Endothelial cell of umbilical vein (primary cell): Measurements from ENCODE around the gene SELENON. TPM values are rescaled to one million over a fixed set of nuclear protein-coding genes. Genes with fewer than 3 reads are reported as not detected.

Experiments used
- BruUV-seq: library from RNA; stranded (reverse); fragments of 400-500 nt; replicated peaks from 2 replicates; lab custom pipeline; 2021; lab: Mats Ljungman, UMichigan
- CTCF ChIA-PET: fragments of 300-600, 350-600 bp; sonication (Branson Sonifier 250); formaldehyde crosslinking; loops from one replicate; lab custom pipeline; 2021; ENCODE audit warnings: antibody characterized with exemption, inconsistent platforms; lab: Charles Lee
- POLR2A ChIA-PET: fragments of 300-600, 350-600 bp; sonication (Branson Sonifier 250); formaldehyde crosslinking; loops from one replicate; lab custom pipeline; 2021; ENCODE audit warnings: antibody characterized with exemption, inconsistent platforms; lab: Charles Lee
- DNase-seq: peaks from one replicate; pipeline ENCODE4 v3.0.0-alpha.2; 2011; ENCODE audit warnings: low read depth, low spot score
- FAIRE-seq: peaks from 2 replicates; lab custom pipeline; 2011; peaks lifted over from hg19 to GRCh38; lab: Jason Lieb, UNC
- H2AFZ ChIP-seq: 2 replicates; pipeline ENCODE4 v1.6.0; 2012; ENCODE audit warnings: low read depth, low read length, control low read depth, inconsistent platforms
- H3K27ac ChIP-seq: 2 replicates; pipeline ENCODE4 v1.5.1; 2011; ENCODE audit warnings: low read depth, mild to moderate bottlenecking, control low read depth, low read length, moderate library complexity; ENCODE audit not compliant: insufficient read depth
- H3K27me3 ChIP-seq, 2 experiments: 2 replicates each; pipeline versions ENCODE4 v1.6.0 to v1.6.1; 2011; ENCODE audit warnings: low read length in 2 of 2, mixed read lengths in 1 of 2; ENCODE audit not compliant: control insufficient read depth in 2 of 2, insufficient read depth in 2 of 2
- H3K36me3 ChIP-seq, 2 experiments: 2 replicates in 1 of 2; 3 replicates in 1 of 2; pipeline ENCODE4 v1.5.1; 2011; ENCODE audit warnings: low read length in 2 of 2, mild to moderate bottlenecking in 1 of 2, moderate library complexity in 1 of 2; ENCODE audit not compliant: control insufficient read depth in 2 of 2, insufficient read depth in 2 of 2; ENCODE audit errors: extremely low read depth in 1 of 2
- H3K4me1 ChIP-seq: 3 replicates; pipeline ENCODE4 v1.5.1; 2011; ENCODE audit warnings: mild to moderate bottlenecking, low read length; ENCODE audit not compliant: control insufficient read depth, insufficient read depth; ENCODE audit errors: extremely low read depth
- H3K4me2 ChIP-seq: 2 replicates; pipeline ENCODE4 v1.6.1; 2011; ENCODE audit warnings: low read length, control low read depth, mixed read lengths; ENCODE audit not compliant: insufficient read depth
- H3K4me3 ChIP-seq, 3 experiments: fragments of 200-600 bp in 1 of 3; sonication (generic), shearing (Covaris generic) in 1 of 3; replicated peaks in 1 of 3; 2 replicates each; pipeline ENCODE4 v1.5.1; 2011 to 2016; ENCODE audit warnings: control low read depth in 3 of 3, low read length in 3 of 3, mild to moderate bottlenecking in 2 of 3, inconsistent platforms in 1 of 3, low read depth in 1 of 3, moderate library complexity in 1 of 3; ENCODE audit not compliant: insufficient read depth in 1 of 3
- H3K79me2 ChIP-seq: 2 replicates; pipeline ENCODE4 v1.6.0; 2012; ENCODE audit warnings: low read length, inconsistent platforms; ENCODE audit not compliant: control insufficient read depth, insufficient read depth
- H3K9ac ChIP-seq: replicated peaks from 2 replicates; pipeline ENCODE3; 2011; ENCODE audit warnings: low read length, control low read depth; ENCODE audit not compliant: insufficient read depth; ENCODE audit errors: extremely low read depth
- H3K9me1 ChIP-seq: replicated peaks from 3 replicates; pipeline ENCODE4 v1.6.0; 2011; ENCODE audit warnings: mild to moderate bottlenecking, low read length; ENCODE audit not compliant: control insufficient read depth, insufficient read depth; ENCODE audit errors: extremely low read depth
- H3K9me3 ChIP-seq: replicated peaks from 2 replicates; pipeline ENCODE4 v1.5.1; 2012; ENCODE audit warnings: low read length, inconsistent platforms; ENCODE audit not compliant: control insufficient read depth, insufficient read depth
- H4K20me1 ChIP-seq: replicated peaks from 2 replicates; pipeline ENCODE3; 2011; ENCODE audit warnings: mild to moderate bottlenecking, low read length; ENCODE audit not compliant: control insufficient read depth, insufficient read depth; ENCODE audit errors: extremely low read depth
- CTCF ChIP-seq, 2 donors: IDR thresholded peaks; 1 replicate in 1 of 2; 2 replicates in 1 of 2; pipeline ENCODE4 v1.5.1; 2011; ENCODE audit warnings: low read length in 2 of 2, mild to moderate bottlenecking in 2 of 2, moderate library complexity in 2 of 2, control low read depth in 1 of 2, inconsistent platforms in 1 of 2, low read depth in 1 of 2; ENCODE audit not compliant: insufficient read depth in 1 of 2; ENCODE audit errors: extremely low read depth in 1 of 2
- EZH2 ChIP-seq: IDR thresholded peaks from 2 replicates; pipeline ENCODE4 v1.6.1; 2012; ENCODE audit warnings: borderline replicate concordance, low read depth, mild to moderate bottlenecking, moderate library complexity, low read length, inconsistent platforms; ENCODE audit not compliant: severe bottlenecking
- FOS ChIP-seq: IDR thresholded peaks from 2 replicates; pipeline ENCODE4 v1.6.1; 2011; ENCODE audit warnings: mild to moderate bottlenecking, low read length, moderate library complexity, borderline replicate concordance; ENCODE audit not compliant: insufficient read depth
- GATA2 ChIP-seq: IDR thresholded peaks from 2 replicates; pipeline ENCODE4 v1.7.0; 2011; ENCODE audit warnings: low read depth, mild to moderate bottlenecking, moderate library complexity, mixed read lengths, low read length; ENCODE audit not compliant: insufficient read length, insufficient read depth
- JUN ChIP-seq: IDR thresholded peaks from 2 replicates; pipeline ENCODE4 v1.6.1; 2011; ENCODE audit warnings: borderline replicate concordance, low read depth; ENCODE audit not compliant: insufficient read length, insufficient read depth
- MAX ChIP-seq: IDR thresholded peaks from 2 replicates; pipeline ENCODE4 v1.6.1; 2011; ENCODE audit not compliant: insufficient read depth, insufficient read length
- MYC ChIP-seq: IDR thresholded peaks from one replicate; pipeline ENCODE4 v1.6.1; 2011; ENCODE audit warnings: mild to moderate bottlenecking, low read depth, low read length
- POLR2A ChIP-seq: IDR thresholded peaks from 2 replicates; pipeline ENCODE4 v1.6.1; 2012; ENCODE audit warnings: low read depth, mild to moderate bottlenecking, control low read depth, low read length
- POLR2AphosphoS5 ChIP-seq: IDR thresholded peaks from 2 replicates; pipeline ENCODE4 v1.6.1; 2012; ENCODE audit warnings: low read depth, mild to moderate bottlenecking, control low read depth, low read length, moderate library complexity; ENCODE audit not compliant: insufficient read depth
- dilution Hi-C: fragments of 300-500 bp; cut with MboI; formaldehyde crosslinking; loops from one replicate; pipeline ENCODE4 v1.15.0; 2019; ENCODE audit warnings: low sequenced_read_pairs; ENCODE audit not compliant: extremely low pct_ligation_motif_present
- intact Hi-C: fragments of 100-400 bp; cut with micrococcal nuclease; formaldehyde crosslinking; loops from one replicate; pipeline ENCODE4 v1.10.0; 2022
- polyA plus RNA-seq, 4 experiments: library from polyadenylated mRNA; depleted of rRNA in 3 of 4; stranded (reverse) in 3 of 4; unstranded in 1 of 4; fragments of >200 nt; gene quantifications; 2 replicates each; pipeline versions ENCODE4 v1.2.1 to v1.2.3, GENCODE V29; 2011 to 2012; ENCODE audit warnings: missing spikeins in 1 of 4
- total RNA-seq: library from RNA; stranded (reverse); gene quantifications from 2 replicates; pipeline ENCODE4 v1.2.3, GENCODE V29; 2021

SELENON gene
- total and polyA plus RNA-seq, 2 donors (not counting 3 experiments of a cell fraction or from before 2014, with no cell fraction given): 117 to 182 TPM

GRCh38 chr1:25862785-25863485 is 62.9 kb downstream of the SELENON start:
- no TSS peak for BruUV-seq
- Histone ChIP-seq H3K9ac (no peak overlapping the region), H4K20me1 (no peaks in the 10 kb centered on the region), H3K9me3 (no peaks in the 10 kb centered on the region), H3K36me3 (peaks cover 0 to 7% of the 10 kb centered on the region in 2 experiments), H3K79me2 (peaks cover 8% of the 10 kb centered on the region), H3K4me3 (no peak overlapping the region), H3K27ac (no peak overlapping the region), H3K9me1 (no peaks in the 10 kb centered on the region), H3K4me1 (peaks cover 21% of the 10 kb centered on the region), H3K4me2 (no peak overlapping the region), H2AFZ (no peak overlapping the region), H3K27me3 (no peaks in the 10 kb centered on the region)
- no peak for FAIRE-seq
- intact Hi-C loops (no loop called here), dilution Hi-C loops (no loop called here)
- no peak for DNase-seq
- ChIA-PET POLR2A (no interaction called here), CTCF (interaction anchor here (0.9 kb wide), 1 partner anchor 32 kb away, joined by 4 read pairs; no protein-coding TSS in a partner anchor)
- TF ChIP-seq CTCF (IDR thresholded peaks at IDR 0.05; ENCODE audit: extremely low read depth in 1 of 2, insufficient read depth in 1 of 2, low read depth in 1 of 2, low read length in 2 of 2) (no peak), GATA2 (no peak), FOS (no peak), JUN (no peak), MYC (no peak), EZH2 (no peak), POLR2AphosphoS5 (no peak), POLR2A (no peak), MAX (no peak)
